SK-N-SH treated with all-trans-retinoic acid at 6 μM for 48 hours (cell line): ENCODE results near the gene TRRAP.

Source experiments
- ATAC-seq: fragments of 200-7000 bp; cut with Tn5 transposase; 3 replicates; pipeline ENCODE4 v1.9.1; 2020; ENCODE audit warnings: mild to moderate bottlenecking, moderate library complexity
- ARNTL ChIP-seq: fragments of 450-650 bp; formaldehyde crosslinking; IDR thresholded peaks from 2 replicates; pipeline ENCODE4 v1.5.0; 2020; ENCODE audit warnings: low read depth, mild to moderate bottlenecking, moderate library complexity, borderline replicate concordance
- BACH2 ChIP-seq: fragments of 250-450 bp; sonication (Bioruptor Pico); IDR thresholded peaks from 2 replicates; pipeline ENCODE4 v1.9.0; 2021; ENCODE audit warnings: mild to moderate bottlenecking, borderline replicate concordance
- CSDC2 ChIP-seq: fragments of 250-450 bp; sonication (Bioruptor Pico); IDR thresholded peaks from 2 replicates; pipeline ENCODE4 v1.5.0; 2020; ENCODE audit warnings: mild to moderate bottlenecking, moderate library complexity
- CSRNP3 ChIP-seq: fragments of 250-450 bp; sonication (Bioruptor Pico); IDR thresholded peaks from 2 replicates; pipeline ENCODE4 v1.5.1; 2021; ENCODE audit warnings: mild to moderate bottlenecking, moderate library complexity
- ESRRG ChIP-seq: fragments of 250-450 bp; sonication (Bioruptor Pico); IDR thresholded peaks from 2 replicates; pipeline ENCODE4 v1.6.1; 2021; ENCODE audit warnings: mild to moderate bottlenecking
- GLIS3 ChIP-seq: fragments of 250-450 bp; sonication (Bioruptor Pico); IDR thresholded peaks from 2 replicates; pipeline ENCODE4 v1.5.0; 2020; ENCODE audit warnings: mild to moderate bottlenecking, moderate library complexity
- ISL1 ChIP-seq: fragments of 250-450 bp; sonication (Bioruptor Pico); IDR thresholded peaks from 2 replicates; pipeline ENCODE4 v2.1.2; 2022; ENCODE audit warnings: mild to moderate bottlenecking, moderate library complexity
- OSR1 ChIP-seq: fragments of 250-450 bp; sonication (Bioruptor Pico); IDR thresholded peaks from 2 replicates; pipeline ENCODE4 v1.8.0; 2022; ENCODE audit warnings: moderate library complexity, mild to moderate bottlenecking, inconsistent platforms
- PATZ1 ChIP-seq: fragments of 250-450 bp; sonication (Bioruptor Pico); IDR thresholded peaks from 2 replicates; pipeline ENCODE4 v1.8.0; 2020; ENCODE audit warnings: mild to moderate bottlenecking, moderate library complexity, borderline replicate concordance
- POU6F1 ChIP-seq: fragments of 250-450 bp; sonication (Bioruptor Pico); IDR thresholded peaks from 2 replicates; pipeline ENCODE4 v1.8.0; 2021; ENCODE audit warnings: low read depth, mild to moderate bottlenecking, moderate library complexity, borderline replicate concordance
- PPARA ChIP-seq: fragments of 250-450 bp; sonication (Bioruptor Pico); IDR thresholded peaks from 2 replicates; pipeline ENCODE4 v1.5.0; 2020; ENCODE audit warnings: mild to moderate bottlenecking, borderline replicate concordance
- SNAI2 ChIP-seq: fragments of 250-450 bp; sonication (Bioruptor Pico); IDR thresholded peaks from 2 replicates; pipeline ENCODE4 v1.5.0; 2020; ENCODE audit warnings: mild to moderate bottlenecking, moderate library complexity
- TCF4 ChIP-seq: fragments of 250-450 bp; sonication (Bioruptor Pico); IDR thresholded peaks from 2 replicates; pipeline ENCODE4 v1.8.0; 2021; ENCODE audit warnings: mild to moderate bottlenecking, moderate library complexity, borderline replicate concordance
- TOX ChIP-seq: fragments of 250-450 bp; sonication (Bioruptor Pico); IDR thresholded peaks from 2 replicates; pipeline ENCODE4 v1.8.0; 2021; ENCODE audit warnings: mild to moderate bottlenecking, moderate library complexity, borderline replicate concordance
- TSHZ2 ChIP-seq: fragments of 250-450 bp; sonication (Bioruptor Pico); IDR thresholded peaks from 2 replicates; pipeline ENCODE4 v1.5.0; 2020; ENCODE audit warnings: mild to moderate bottlenecking, moderate library complexity
- ZC3H10 ChIP-seq: fragments of 250-450 bp; sonication (Bioruptor Pico); IDR thresholded peaks from 2 replicates; pipeline ENCODE4 v1.5.1; 2021; ENCODE audit warnings: mild to moderate bottlenecking, moderate library complexity
- ZFP3 ChIP-seq: fragments of 250-450 bp; sonication (Bioruptor Pico); IDR thresholded peaks from 2 replicates; pipeline ENCODE4 v1.5.0; 2020; ENCODE audit warnings: mild to moderate bottlenecking, moderate library complexity
- ZFP30 ChIP-seq: fragments of 450-650 bp; formaldehyde crosslinking; IDR thresholded peaks from 2 replicates; pipeline ENCODE4 v1.5.0; 2022; ENCODE audit warnings: mild to moderate bottlenecking, moderate library complexity
- ZNF565 ChIP-seq: fragments of 450-650 bp; formaldehyde crosslinking; conservative IDR thresholded peaks from 2 replicates; pipeline ENCODE4 v1.5.0; 2020; ENCODE audit warnings: low read depth, mild to moderate bottlenecking, moderate library complexity
- ZNF70 ChIP-seq: fragments of 450-650 bp; formaldehyde crosslinking; IDR thresholded peaks from 2 replicates; pipeline ENCODE4 v1.5.0; 2020; ENCODE audit warnings: mild to moderate bottlenecking, moderate library complexity
- ZNF8 ChIP-seq: fragments of 450-650 bp; formaldehyde crosslinking; IDR thresholded peaks from 2 replicates; pipeline ENCODE4 v1.5.0; 2020; ENCODE audit warnings: mild to moderate bottlenecking, moderate library complexity

The TRRAP gene

GRCh38 chr7:98834949-98835348 lies 43.4 kb upstream of the TRRAP start:
- ATAC-seq = no peak
- no peak for TF ChIP-seq PATZ1
- no peak for TF ChIP-seq ESRRG (CRISPR knock-in tag)
- no peak for TF ChIP-seq TSHZ2
- TF ChIP-seq ZNF70 (CRISPR knock-in tag) = no peak
- TF ChIP-seq CSDC2 (CRISPR knock-in tag) = no peak
- TF ChIP-seq TCF4 (CRISPR knock-in tag) = no peak
- TF ChIP-seq ISL1 = no peak
- no peak for TF ChIP-seq ARNTL (CRISPR knock-in tag)
- TF ChIP-seq CSRNP3 = no peak
- TF ChIP-seq ZNF565 (CRISPR knock-in tag) = no peak
- no peak for TF ChIP-seq POU6F1 (CRISPR knock-in tag)
- TF ChIP-seq ZNF8 (CRISPR knock-in tag) = no peak
- TF ChIP-seq GLIS3 (CRISPR knock-in tag) = no peak
- TF ChIP-seq BACH2 = no peak
- TF ChIP-seq SNAI2 (CRISPR knock-in tag) = no peak
- no peak for TF ChIP-seq TOX (CRISPR knock-in tag)
- no peak for TF ChIP-seq ZFP30 (CRISPR knock-in tag)
- TF ChIP-seq PPARA (CRISPR knock-in tag) = no peak
- TF ChIP-seq OSR1 (CRISPR knock-in tag) = no peak

- TF ChIP-seq TCF4 (CRISPR knock-in tag) (no peak), BACH2 (no peak), GLIS3 (CRISPR knock-in tag) (no peak), ZNF8 (CRISPR knock-in tag) (no peak), PATZ1 (no peak), ZC3H10 (no peak), ZFP3 (CRISPR knock-in tag) (no peak)
- peak; percentile 62 for ATAC-seq
These were observed 41.3 kb upstream of the TRRAP start for GRCh38 chr7:98836811-98837629.

- no peak for ATAC-seq
- TF ChIP-seq BACH2 = no peak
- TF ChIP-seq PATZ1 = no peak
- no peak for TF ChIP-seq ZFP30 (CRISPR knock-in tag)
- no peak for TF ChIP-seq ZFP3 (CRISPR knock-in tag)
- TF ChIP-seq ZNF70 (CRISPR knock-in tag) = no peak
- no peak for TF ChIP-seq SNAI2 (CRISPR knock-in tag)
- TF ChIP-seq ISL1 = no peak
- no peak for TF ChIP-seq POU6F1 (CRISPR knock-in tag)
- TF ChIP-seq, all 23 proteins: peak for 0
These were observed 40.7 kb upstream of the TRRAP start for GRCh38 chr7:98837630-98837972.
